ENCODE measurements around the gene NUTM2E.
"Not testable (repeated sequence)": the region's sequence is repeated elsewhere in the genome, so short reads cannot be mapped to it uniquely, and the experiment has no call there.

NUTM2E gene

GRCh38 chr10:79826496-79827215, at the start of gene NUTM2E:
NUTM2E (plus strand) TSS chr10:79826739; CDS start chr10:79841741, 15,002 bp downstream.
- DNase-seq, result peak; percentile 83

- not testable (repeated sequence) for DNase-seq
Measured at GRCh38 chr10:79777997-79778396, 48.5 kb upstream of the NUTM2E start.

GRCh38 chr10:79779310-79779938, 47.1 kb upstream of the NUTM2E start:
- not testable (repeated sequence) for DNase-seq

GRCh38 chr10:79779992-79780391, 46.5 kb upstream of the NUTM2E start:
- DNase-seq, result not testable (repeated sequence)

GRCh38 chr10:79781584-79781983, 45.0 kb upstream of the NUTM2E start:
- not testable (repeated sequence) for DNase-seq

GRCh38 chr10:79787455-79787952, 39.0 kb upstream of the NUTM2E start:
- DNase-seq, result not testable (repeated sequence)

- not testable (repeated sequence) for DNase-seq
Measured at GRCh38 chr10:79789351-79789750, 37.2 kb upstream of the NUTM2E start.

GRCh38 chr10:79791906-79792517, 34.5 kb upstream of the NUTM2E start:
- DNase-seq, result not testable (repeated sequence)

GRCh38 chr10:79799337-79799736, 27.2 kb upstream of the NUTM2E start:
- DNase-seq, result not testable (repeated sequence)

- DNase-seq, result not testable (repeated sequence)
Measured at GRCh38 chr10:79805857-79806256, 20.7 kb upstream of the NUTM2E start.

GRCh38 chr10:79811895-79812294, 14.6 kb upstream of the NUTM2E start:
- not testable (repeated sequence) for DNase-seq

GRCh38 chr10:79816290-79816689, 10.2 kb upstream of the NUTM2E start:
- not testable (repeated sequence) for DNase-seq

GRCh38 chr10:79823387-79823786, 3.2 kb upstream of the NUTM2E start:
- not testable (repeated sequence) for DNase-seq

- not testable (repeated sequence) for DNase-seq
Measured at GRCh38 chr10:79825587-79826011, 940 bp upstream of the NUTM2E start.

GRCh38 chr10:79826131-79826495, 426 bp upstream of the NUTM2E start:
- DNase-seq, result not testable (repeated sequence)

- DNase-seq, result not testable (repeated sequence)
Measured at GRCh38 chr10:79833833-79834232, 7.3 kb downstream of the NUTM2E start.

GRCh38 chr10:79835891-79836290, 9.4 kb downstream of the NUTM2E start:
- DNase-seq, result not testable (repeated sequence)

- not testable (repeated sequence) for DNase-seq
Measured at GRCh38 chr10:79836891-79837290, 10.4 kb downstream of the NUTM2E start.

- not testable (repeated sequence) for DNase-seq
Measured at GRCh38 chr10:79838441-79838840, 11.9 kb downstream of the NUTM2E start.

GRCh38 chr10:79853191-79853854, 26.8 kb downstream of the NUTM2E start:
- not testable (repeated sequence) for DNase-seq

GRCh38 chr10:79862269-79862668, 35.7 kb downstream of the NUTM2E start:
- not testable (repeated sequence) for DNase-seq

- not testable (repeated sequence) for DNase-seq
Measured at GRCh38 chr10:79862803-79863202, 36.3 kb downstream of the NUTM2E start.

Measured in NCI-H345 (cell line).